Measurements from ENCODE around the gene FOXJ1. TPM values are rescaled to one million over a fixed set of nuclear protein-coding genes. Genes with fewer than 3 reads are reported as not detected.

FOXJ1 gene
- total and polyA plus RNA-seq, 3 donors from 2014 or later: 22.9 to 30.5 (median 29.4) TPM

- Histone ChIP-seq H3K4me1 (peaks cover 13% of the 10 kb centered on the region), H3K27ac (no peak overlapping the region), H3K9me3 (no peaks in the 10 kb centered on the region), H3K4me3 (no peak overlapping the region), H3K27me3 (no peaks in the 10 kb centered on the region), H3K36me3 (ENCODE audit: low read depth, missing control alignments) (no peaks in the 10 kb centered on the region)
- intact Hi-C loops (cut with DNase I; ENCODE audit: low total_unique reads): no loop called here
- no peak for DNase-seq
- WGBS, 2 donors: 71 to 100% methylated on average over 1 of the region's 1 CpG
- no peak for TF ChIP-seq POLR2A (IDR thresholded peaks at IDR 0.05)
- TF ChIP-seq, protein P1, sequence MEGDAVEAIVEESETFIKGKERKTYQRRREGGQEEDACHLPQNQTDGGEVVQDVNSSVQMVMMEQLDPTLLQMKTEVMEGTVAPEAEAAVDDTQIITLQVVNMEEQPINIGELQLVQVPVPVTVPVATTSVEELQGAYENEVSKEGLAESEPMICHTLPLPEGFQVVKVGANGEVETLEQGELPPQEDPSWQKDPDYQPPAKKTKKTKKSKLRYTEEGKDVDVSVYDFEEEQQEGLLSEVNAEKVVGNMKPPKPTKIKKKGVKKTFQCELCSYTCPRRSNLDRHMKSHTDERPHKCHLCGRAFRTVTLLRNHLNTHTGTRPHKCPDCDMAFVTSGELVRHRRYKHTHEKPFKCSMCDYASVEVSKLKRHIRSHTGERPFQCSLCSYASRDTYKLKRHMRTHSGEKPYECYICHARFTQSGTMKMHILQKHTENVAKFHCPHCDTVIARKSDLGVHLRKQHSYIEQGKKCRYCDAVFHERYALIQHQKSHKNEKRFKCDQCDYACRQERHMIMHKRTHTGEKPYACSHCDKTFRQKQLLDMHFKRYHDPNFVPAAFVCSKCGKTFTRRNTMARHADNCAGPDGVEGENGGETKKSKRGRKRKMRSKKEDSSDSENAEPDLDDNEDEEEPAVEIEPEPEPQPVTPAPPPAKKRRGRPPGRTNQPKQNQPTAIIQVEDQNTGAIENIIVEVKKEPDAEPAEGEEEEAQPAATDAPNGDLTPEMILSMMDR (IDR thresholded peaks at IDR 0.05): no peak
Observed at GRCh38 chr17:76170114-76170513, 29.1 kb upstream of the FOXJ1 start.

- peaks cover 35% of the 10 kb centered on the region for H3K4me1 ChIP-seq
- H3K27me3 ChIP-seq: no peaks in the 10 kb centered on the region
- no peaks in the 10 kb centered on the region for H3K36me3 ChIP-seq (ENCODE audit: low read depth, missing control alignments)
- peak overlapping the region; percentile 4 to 43 for H3K4me3 ChIP-seq
- H3K27ac ChIP-seq: peak overlapping the region; percentile 73 to 86
- intact Hi-C loops (cut with DNase I; ENCODE audit: low total_unique reads): no loop called here
- no peak for TF ChIP-seq POLR2A (IDR thresholded peaks at IDR 0.05)
- TF ChIP-seq, protein P1 (IDR thresholded peaks at IDR 0.05): no peak
- no peaks in the 10 kb centered on the region for H3K9me3 ChIP-seq
- peak; percentile 60 for DNase-seq
- WGBS, 2 donors: 57 to 63% methylated on average over 10 of the region's 10 CpGs
Observed at GRCh38 chr17:76166906-76167305, 25.9 kb upstream of the FOXJ1 start.

- peak overlapping the region; percentile 4 to 43 for H3K4me3 ChIP-seq
- DNase-seq: peak; percentile 13
- no peaks in the 10 kb centered on the region for H3K27me3 ChIP-seq
- no peak for TF ChIP-seq POLR2A (IDR thresholded peaks at IDR 0.05)
- TF ChIP-seq, protein P1 (IDR thresholded peaks at IDR 0.05): no peak
- WGBS, 2 donors: 46 to 81% methylated on average over 7 of the region's 7 CpGs
- intact Hi-C loops (cut with DNase I; ENCODE audit: low total_unique reads): no loop called here
- H3K36me3 ChIP-seq (ENCODE audit: low read depth, missing control alignments): no peaks in the 10 kb centered on the region
- no peaks in the 10 kb centered on the region for H3K9me3 ChIP-seq
- H3K27ac ChIP-seq: peak overlapping the region; percentile 73 to 86
- peaks cover 42% of the 10 kb centered on the region for H3K4me1 ChIP-seq
Observed at GRCh38 chr17:76166168-76166567, 25.1 kb upstream of the FOXJ1 start.

GRCh38 chr17:76164331-76164730 is 23.3 kb upstream of the FOXJ1 start:
- H3K9me3 ChIP-seq: no peaks in the 10 kb centered on the region
- WGBS, 2 donors: 36 to 37% methylated on average over 2 of the region's 2 CpGs
- intact Hi-C loops (cut with DNase I; ENCODE audit: low total_unique reads): no loop called here
- H3K27ac ChIP-seq: peak overlapping the region; percentile 73 to 86
- peaks cover 47% of the 10 kb centered on the region for H3K4me1 ChIP-seq
- TF ChIP-seq POLR2A (IDR thresholded peaks at IDR 0.05): no peak
- TF ChIP-seq, protein P1 (IDR thresholded peaks at IDR 0.05): no peak
- H3K36me3 ChIP-seq (ENCODE audit: low read depth, missing control alignments): no peaks in the 10 kb centered on the region
- no peaks in the 10 kb centered on the region for H3K27me3 ChIP-seq
- DNase-seq: peak; percentile 30
- no peak overlapping the region for H3K4me3 ChIP-seq

DNA sequence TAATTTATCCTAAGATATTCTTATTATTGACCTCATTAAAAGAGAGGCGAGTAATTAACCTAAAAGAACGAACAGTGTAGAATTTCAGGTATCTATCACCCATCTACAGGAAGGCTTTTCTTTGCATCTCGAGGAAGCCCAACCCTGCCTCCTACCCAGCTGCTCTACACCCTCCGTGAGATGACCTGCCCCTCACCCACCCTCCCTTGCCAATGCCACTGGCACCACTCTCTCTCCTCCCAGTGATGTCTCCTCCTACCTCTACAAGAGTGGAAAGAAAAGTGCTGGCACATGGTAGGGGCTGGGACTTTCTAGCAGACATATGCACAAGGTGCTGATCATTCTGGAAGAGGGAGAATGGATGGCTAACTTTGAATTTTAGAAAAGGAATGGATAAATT is 22.9 kb upstream of the FOXJ1 start:
- WGBS, 2 donors: 69% methylated on average over 4 of the region's 4 CpGs
- DNase-seq: peak; percentile 34
- no peaks in the 10 kb centered on the region for H3K9me3 ChIP-seq
- intact Hi-C loops (cut with DNase I; ENCODE audit: low total_unique reads): no loop called here
- peak overlapping the region; percentile 73 to 86 for H3K27ac ChIP-seq
- TF ChIP-seq POLR2A (IDR thresholded peaks at IDR 0.05): no peak
- TF ChIP-seq, protein P1 (IDR thresholded peaks at IDR 0.05): no peak
- no peaks in the 10 kb centered on the region for H3K36me3 ChIP-seq (ENCODE audit: low read depth, missing control alignments)
- H3K4me1 ChIP-seq: peaks cover 47% of the 10 kb centered on the region
- H3K27me3 ChIP-seq: no peaks in the 10 kb centered on the region
- H3K4me3 ChIP-seq: no peak overlapping the region

Measured in testis (tissue), 3 donors.